ENCODE results near the gene MRPS26.

DNA sequence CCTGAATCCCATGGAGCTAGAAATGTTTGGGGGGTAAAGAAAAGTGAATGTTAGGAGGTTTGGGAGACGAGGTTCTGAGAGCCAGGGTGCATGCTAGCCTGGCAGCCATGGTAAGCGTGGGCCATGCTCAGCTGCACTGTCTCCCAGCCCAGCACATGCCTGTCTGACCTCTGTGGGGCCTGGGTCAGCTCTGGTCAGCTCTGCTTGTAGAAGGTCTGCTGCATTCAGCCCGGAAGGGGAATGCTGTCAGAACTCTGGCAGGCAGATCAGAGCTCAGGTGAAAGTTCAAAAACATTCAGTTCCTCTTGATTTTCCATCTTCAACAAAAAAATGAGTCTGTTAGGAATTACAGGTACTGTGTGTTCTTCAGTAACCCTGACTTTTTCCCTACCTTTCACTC, 8.2 kb upstream of the MRPS26 start:
- TF ChIP-seq EZH2phosphoT487 (IDR thresholded peaks at IDR 0.05) (no peak), EZH2 (IDR thresholded peaks at IDR 0.05) (no peak)
- TF ChIP-seq, protein P1, sequence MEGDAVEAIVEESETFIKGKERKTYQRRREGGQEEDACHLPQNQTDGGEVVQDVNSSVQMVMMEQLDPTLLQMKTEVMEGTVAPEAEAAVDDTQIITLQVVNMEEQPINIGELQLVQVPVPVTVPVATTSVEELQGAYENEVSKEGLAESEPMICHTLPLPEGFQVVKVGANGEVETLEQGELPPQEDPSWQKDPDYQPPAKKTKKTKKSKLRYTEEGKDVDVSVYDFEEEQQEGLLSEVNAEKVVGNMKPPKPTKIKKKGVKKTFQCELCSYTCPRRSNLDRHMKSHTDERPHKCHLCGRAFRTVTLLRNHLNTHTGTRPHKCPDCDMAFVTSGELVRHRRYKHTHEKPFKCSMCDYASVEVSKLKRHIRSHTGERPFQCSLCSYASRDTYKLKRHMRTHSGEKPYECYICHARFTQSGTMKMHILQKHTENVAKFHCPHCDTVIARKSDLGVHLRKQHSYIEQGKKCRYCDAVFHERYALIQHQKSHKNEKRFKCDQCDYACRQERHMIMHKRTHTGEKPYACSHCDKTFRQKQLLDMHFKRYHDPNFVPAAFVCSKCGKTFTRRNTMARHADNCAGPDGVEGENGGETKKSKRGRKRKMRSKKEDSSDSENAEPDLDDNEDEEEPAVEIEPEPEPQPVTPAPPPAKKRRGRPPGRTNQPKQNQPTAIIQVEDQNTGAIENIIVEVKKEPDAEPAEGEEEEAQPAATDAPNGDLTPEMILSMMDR (IDR thresholded peaks at IDR 0.05): no peak

All from neural progenitor cell (in vitro differentiated cells).